ENCODE results near the gene OTOF. TPM values are rescaled to one million over a fixed set of nuclear protein-coding genes. Genes with fewer than 3 reads are reported as not detected.

The OTOF gene
- total and polyA plus RNA-seq, 9 donors = under 0.01 to 0.37 (median 0.17) TPM; not detected in 2

DNA sequence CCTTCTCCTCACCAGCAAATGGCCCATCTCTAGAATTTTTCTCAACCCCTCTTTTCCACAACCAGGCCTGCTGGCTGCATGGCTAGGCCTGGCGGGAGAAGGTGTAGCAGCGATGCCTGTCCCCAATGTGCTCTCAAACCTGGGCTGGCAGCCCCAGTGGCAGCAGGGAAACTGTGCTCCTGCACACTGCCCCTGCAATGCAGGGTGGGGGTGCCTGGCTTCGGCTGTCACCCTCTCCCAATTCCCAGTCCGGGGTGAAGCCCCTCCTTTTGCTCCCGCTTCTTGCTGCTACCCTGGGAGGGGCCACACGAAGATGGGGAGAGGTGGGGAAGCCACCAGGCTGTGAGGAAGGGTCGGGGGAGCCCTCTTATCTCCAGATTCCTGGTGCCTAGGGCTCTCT is 36.1 kb upstream of the OTOF start:
- H3K4me1 ChIP-seq (ENCODE audit: insufficient read depth) = no peaks in the 10 kb centered on the region
- no peaks in the 10 kb centered on the region for H3K27me3 ChIP-seq
- H3K9me3 ChIP-seq = no peaks in the 10 kb centered on the region
- WGBS, 3 donors = 78 to 83% (median 83%) methylated on average over 7 of the region's 7 CpGs
- no peak overlapping the region for H3K4me3 ChIP-seq
- intact Hi-C loops (cut with DNase I) = no loop called here
- DNase-seq = no peak
- H3K27ac ChIP-seq = no peak overlapping the region
- TF ChIP-seq EP300 (IDR thresholded peaks at IDR 0.05) (no peak), POLR2A (IDR thresholded peaks at IDR 0.05) (no peak)
- TF ChIP-seq, protein P1, sequence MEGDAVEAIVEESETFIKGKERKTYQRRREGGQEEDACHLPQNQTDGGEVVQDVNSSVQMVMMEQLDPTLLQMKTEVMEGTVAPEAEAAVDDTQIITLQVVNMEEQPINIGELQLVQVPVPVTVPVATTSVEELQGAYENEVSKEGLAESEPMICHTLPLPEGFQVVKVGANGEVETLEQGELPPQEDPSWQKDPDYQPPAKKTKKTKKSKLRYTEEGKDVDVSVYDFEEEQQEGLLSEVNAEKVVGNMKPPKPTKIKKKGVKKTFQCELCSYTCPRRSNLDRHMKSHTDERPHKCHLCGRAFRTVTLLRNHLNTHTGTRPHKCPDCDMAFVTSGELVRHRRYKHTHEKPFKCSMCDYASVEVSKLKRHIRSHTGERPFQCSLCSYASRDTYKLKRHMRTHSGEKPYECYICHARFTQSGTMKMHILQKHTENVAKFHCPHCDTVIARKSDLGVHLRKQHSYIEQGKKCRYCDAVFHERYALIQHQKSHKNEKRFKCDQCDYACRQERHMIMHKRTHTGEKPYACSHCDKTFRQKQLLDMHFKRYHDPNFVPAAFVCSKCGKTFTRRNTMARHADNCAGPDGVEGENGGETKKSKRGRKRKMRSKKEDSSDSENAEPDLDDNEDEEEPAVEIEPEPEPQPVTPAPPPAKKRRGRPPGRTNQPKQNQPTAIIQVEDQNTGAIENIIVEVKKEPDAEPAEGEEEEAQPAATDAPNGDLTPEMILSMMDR (IDR thresholded peaks at IDR 0.05) = no peak
- H3K36me3 ChIP-seq = no peaks in the 10 kb centered on the region

- WGBS, 3 donors = 78 to 87% (median 81%) methylated on average over 9 of the region's 9 CpGs
These were observed 35.3 kb upstream of the OTOF start for GRCh38 chr2:26513261-26513660.

DNA sequence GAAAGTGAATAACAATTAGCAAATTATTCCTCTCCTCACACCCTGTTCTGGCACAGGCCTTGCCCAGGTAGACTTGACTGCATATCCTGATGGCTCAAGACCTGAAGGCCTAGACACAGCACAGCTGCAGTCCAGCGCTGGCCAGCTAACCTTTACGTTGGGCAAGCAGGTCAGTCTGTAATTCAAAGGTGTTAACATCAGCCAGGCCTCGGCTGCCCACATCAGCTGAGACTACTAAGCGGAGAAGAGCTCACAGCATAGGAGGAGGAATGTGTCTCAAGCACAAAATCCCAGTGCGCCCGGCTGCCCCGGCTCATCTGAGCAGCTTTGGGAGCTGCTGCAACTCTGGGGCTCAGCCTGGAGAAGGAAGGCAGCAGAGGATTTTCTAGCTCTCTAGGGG is 33.5 kb upstream of the OTOF start:
- no peaks in the 10 kb centered on the region for H3K4me1 ChIP-seq (ENCODE audit: insufficient read depth)
- H3K4me3 ChIP-seq = no peak overlapping the region
- intact Hi-C loops (cut with DNase I) = no loop called here
- H3K27ac ChIP-seq = no peak overlapping the region
- DNase-seq = no peak
- WGBS, 3 donors = 86 to 89% (median 88%) methylated on average over 7 of the region's 7 CpGs
- no peaks in the 10 kb centered on the region for H3K9me3 ChIP-seq
- TF ChIP-seq EP300 (IDR thresholded peaks at IDR 0.05) (no peak), POLR2A (IDR thresholded peaks at IDR 0.05) (no peak)
- no peaks in the 10 kb centered on the region for H3K27me3 ChIP-seq
- H3K36me3 ChIP-seq = no peaks in the 10 kb centered on the region

More at GRCh38 chr2:26513261-26513660, 35.3 kb upstream of the OTOF start:
- Histone ChIP-seq H3K9me3 (no peaks in the 10 kb centered on the region), H3K27ac (no peak overlapping the region), H3K27me3 (no peaks in the 10 kb centered on the region), H3K36me3 (no peaks in the 10 kb centered on the region), H3K4me3 (no peak overlapping the region), H3K4me1 (ENCODE audit: insufficient read depth) (no peaks in the 10 kb centered on the region)
- TF ChIP-seq, protein P1 (IDR thresholded peaks at IDR 0.05) = no peak
- TF ChIP-seq EP300 (IDR thresholded peaks at IDR 0.05) = no peak
- TF ChIP-seq POLR2A (IDR thresholded peaks at IDR 0.05) = no peak
- intact Hi-C loops (cut with DNase I) = no loop called here
- no peak for DNase-seq

DNA sequence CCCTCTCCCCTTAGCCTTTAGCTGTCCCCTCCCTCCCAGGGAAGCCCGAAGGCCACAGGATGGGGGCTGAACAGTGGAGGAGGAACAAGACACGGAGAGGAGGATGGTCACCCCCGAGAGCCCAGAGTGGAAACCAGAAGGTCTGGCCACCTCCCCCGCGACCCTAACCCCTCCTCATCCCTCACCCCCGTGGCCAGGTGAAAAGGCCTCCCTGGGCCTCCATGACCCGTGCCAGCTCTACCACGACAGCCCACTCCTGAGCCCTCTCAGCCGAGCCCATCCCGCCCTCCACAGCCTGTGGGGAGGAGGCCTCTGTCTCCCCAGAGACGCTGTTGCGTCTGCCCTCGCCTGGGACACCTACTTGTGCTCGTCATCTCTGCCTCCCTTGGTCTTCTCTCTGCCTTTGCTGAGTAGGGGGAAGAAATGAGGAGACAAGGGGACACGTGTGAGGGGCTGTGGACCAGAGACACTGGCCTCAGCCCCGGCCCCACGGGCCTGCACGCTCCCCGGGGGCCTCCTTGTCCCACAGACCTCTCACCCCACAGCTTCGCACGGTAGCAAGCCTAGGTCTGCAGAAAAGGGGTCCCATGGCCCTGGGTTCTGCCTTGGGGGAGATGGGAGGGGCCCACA is 32.5 kb upstream of the OTOF start:
- H3K27me3 ChIP-seq = no peaks in the 10 kb centered on the region
- DNase-seq = no peak
- 78 to 84% (median 80%) methylated on average over 21 of the region's 21 CpGs for WGBS, 3 donors
- no peaks in the 10 kb centered on the region for H3K36me3 ChIP-seq
- no peak for TF ChIP-seq EP300 (IDR thresholded peaks at IDR 0.05)
- intact Hi-C loops (cut with DNase I) = no loop called here
- H3K4me1 ChIP-seq (ENCODE audit: insufficient read depth) = no peaks in the 10 kb centered on the region
- no peaks in the 10 kb centered on the region for H3K9me3 ChIP-seq
- H3K27ac ChIP-seq = no peak overlapping the region
- H3K4me3 ChIP-seq = no peak overlapping the region

GRCh38 chr2:26509141-26509540 is 31.2 kb upstream of the OTOF start:
- Histone ChIP-seq H3K4me3 (no peak overlapping the region), H3K27me3 (no peaks in the 10 kb centered on the region), H3K27ac (no peak overlapping the region), H3K9me3 (no peaks in the 10 kb centered on the region), H3K4me1 (ENCODE audit: insufficient read depth) (no peaks in the 10 kb centered on the region), H3K36me3 (no peaks in the 10 kb centered on the region)
- no peak for TF ChIP-seq EP300 (IDR thresholded peaks at IDR 0.05)
- no peak for TF ChIP-seq POLR2A (IDR thresholded peaks at IDR 0.05)
- TF ChIP-seq, protein P1 (IDR thresholded peaks at IDR 0.05) = no peak
- DNase-seq = no peak
- intact Hi-C loops (cut with DNase I) = no loop called here
- 80 to 90% (median 81%) methylated on average over 6 of the region's 6 CpGs for WGBS, 3 donors
